GM23338 (cell line): ENCODE results near the gene EMCN.

Source experiments
- CREB1 ChIP-seq: fragments of 250-450 bp; sonication (Bioruptor Pico); IDR thresholded peaks from 2 replicates; pipeline ENCODE4 v1.5.0; 2020; ENCODE audit warnings: low read depth, mild to moderate bottlenecking, moderate library complexity
- EZH2 ChIP-seq: fragments of 200-600 bp; sonication (generic); IDR thresholded peaks from one replicate; pipeline ENCODE4 v1.8.0; 2017; ENCODE audit warnings: antibody characterized with exemption, mild to moderate bottlenecking, low read depth; ENCODE audit not compliant: unreplicated experiment
- EZH2phosphoT487 ChIP-seq: fragments of 200-600 bp; sonication (generic); IDR thresholded peaks from one replicate; pipeline ENCODE4 v1.8.1; 2018; ENCODE audit warnings: antibody characterized with exemption; ENCODE audit not compliant: unreplicated experiment
- JUNB ChIP-seq: IDR thresholded peaks from one replicate; pipeline ENCODE4 v1.6.1; 2016; ENCODE audit warnings: antibody characterized with exemption; ENCODE audit not compliant: unreplicated experiment
- POLR2AphosphoS5 ChIP-seq: IDR thresholded peaks from 2 replicates; pipeline ENCODE4 v1.6.1; 2016; ENCODE audit warnings: antibody characterized with exemption, low read depth
- STAT1 ChIP-seq: IDR thresholded peaks from one replicate; pipeline ENCODE4 v1.6.1; 2016; ENCODE audit warnings: antibody characterized with exemption; ENCODE audit not compliant: unreplicated experiment
- ZNF331 ChIP-seq: fragments of 250-450 bp; sonication (Bioruptor Pico); IDR thresholded peaks from 2 replicates; pipeline ENCODE4 v1.5.0; 2020; ENCODE audit warnings: low read depth, mild to moderate bottlenecking, moderate library complexity
- TF ChIP-seq, protein P1 (sequence below): IDR thresholded peaks from one replicate; pipeline ENCODE4 v1.6.1; 2018; ENCODE audit warnings: antibody characterized with exemption; ENCODE audit not compliant: unreplicated experiment
- TF ChIP-seq, protein P2 (sequence below), 2 experiments: fragments of 200-600 bp in 1 of 2; sonication (generic) in 1 of 2; conservative IDR thresholded peaks; 2 replicates each; pipeline versions ENCODE4 v1.5.1 to v1.6.1; 2016 to 2017; ENCODE audit warnings: antibody characterized with exemption in 2 of 2, low read depth in 2 of 2, mild to moderate bottlenecking in 2 of 2, moderate library complexity in 1 of 2
- TF ChIP-seq, protein P3 (sequence below): IDR thresholded peaks from 2 replicates; pipeline ENCODE4 v1.6.1; 2016; ENCODE audit warnings: antibody characterized with exemption

DNA sequence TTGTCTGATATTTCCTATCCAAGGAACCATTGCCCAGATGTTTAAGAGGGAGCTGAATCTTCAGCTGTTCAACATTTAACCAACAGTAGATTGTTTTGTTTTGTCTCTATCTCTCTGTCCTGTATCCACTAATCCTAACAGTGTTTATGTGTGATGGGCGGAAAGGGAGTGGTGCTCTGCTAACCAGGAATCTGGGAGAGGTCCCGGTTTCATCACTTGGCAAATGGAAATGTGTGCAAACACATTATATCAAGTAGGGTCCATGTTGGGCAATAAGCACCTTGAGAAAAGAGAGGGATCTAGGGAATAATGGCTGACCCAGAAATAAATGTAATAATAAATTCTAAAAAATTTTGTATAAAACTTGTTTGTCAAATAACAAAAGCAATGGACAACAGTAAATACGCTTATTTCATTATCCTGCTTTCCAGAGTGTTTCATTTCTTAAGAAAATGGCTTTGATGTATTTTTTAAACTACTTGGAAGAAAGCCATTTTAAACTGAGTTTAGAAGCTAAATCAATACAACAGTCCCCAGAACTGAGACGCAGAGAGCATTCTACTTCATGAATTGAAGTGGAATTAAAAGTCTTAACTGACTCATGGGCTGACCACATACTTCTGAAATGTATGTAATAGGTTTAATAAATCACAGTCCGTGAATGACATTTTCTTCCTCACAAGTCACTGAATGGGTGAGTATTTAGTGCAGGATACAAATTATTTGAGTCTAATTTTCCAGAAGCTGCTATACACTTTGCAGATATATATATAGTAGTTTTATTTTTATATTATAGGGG is 55.8 kb downstream of the EMCN start:
- TF ChIP-seq, protein P1, sequence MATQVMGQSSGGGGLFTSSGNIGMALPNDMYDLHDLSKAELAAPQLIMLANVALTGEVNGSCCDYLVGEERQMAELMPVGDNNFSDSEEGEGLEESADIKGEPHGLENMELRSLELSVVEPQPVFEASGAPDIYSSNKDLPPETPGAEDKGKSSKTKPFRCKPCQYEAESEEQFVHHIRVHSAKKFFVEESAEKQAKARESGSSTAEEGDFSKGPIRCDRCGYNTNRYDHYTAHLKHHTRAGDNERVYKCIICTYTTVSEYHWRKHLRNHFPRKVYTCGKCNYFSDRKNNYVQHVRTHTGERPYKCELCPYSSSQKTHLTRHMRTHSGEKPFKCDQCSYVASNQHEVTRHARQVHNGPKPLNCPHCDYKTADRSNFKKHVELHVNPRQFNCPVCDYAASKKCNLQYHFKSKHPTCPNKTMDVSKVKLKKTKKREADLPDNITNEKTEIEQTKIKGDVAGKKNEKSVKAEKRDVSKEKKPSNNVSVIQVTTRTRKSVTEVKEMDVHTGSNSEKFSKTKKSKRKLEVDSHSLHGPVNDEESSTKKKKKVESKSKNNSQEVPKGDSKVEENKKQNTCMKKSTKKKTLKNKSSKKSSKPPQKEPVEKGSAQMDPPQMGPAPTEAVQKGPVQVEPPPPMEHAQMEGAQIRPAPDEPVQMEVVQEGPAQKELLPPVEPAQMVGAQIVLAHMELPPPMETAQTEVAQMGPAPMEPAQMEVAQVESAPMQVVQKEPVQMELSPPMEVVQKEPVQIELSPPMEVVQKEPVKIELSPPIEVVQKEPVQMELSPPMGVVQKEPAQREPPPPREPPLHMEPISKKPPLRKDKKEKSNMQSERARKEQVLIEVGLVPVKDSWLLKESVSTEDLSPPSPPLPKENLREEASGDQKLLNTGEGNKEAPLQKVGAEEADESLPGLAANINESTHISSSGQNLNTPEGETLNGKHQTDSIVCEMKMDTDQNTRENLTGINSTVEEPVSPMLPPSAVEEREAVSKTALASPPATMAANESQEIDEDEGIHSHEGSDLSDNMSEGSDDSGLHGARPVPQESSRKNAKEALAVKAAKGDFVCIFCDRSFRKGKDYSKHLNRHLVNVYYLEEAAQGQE = no peak
- TF ChIP-seq EZH2 (no peak), STAT1 (no peak), CREB1 (CRISPR knock-in tag) (no peak), POLR2AphosphoS5 (no peak), EZH2phosphoT487 (no peak), JUNB (no peak), ZNF331 (no peak)
- TF ChIP-seq, protein P2, sequence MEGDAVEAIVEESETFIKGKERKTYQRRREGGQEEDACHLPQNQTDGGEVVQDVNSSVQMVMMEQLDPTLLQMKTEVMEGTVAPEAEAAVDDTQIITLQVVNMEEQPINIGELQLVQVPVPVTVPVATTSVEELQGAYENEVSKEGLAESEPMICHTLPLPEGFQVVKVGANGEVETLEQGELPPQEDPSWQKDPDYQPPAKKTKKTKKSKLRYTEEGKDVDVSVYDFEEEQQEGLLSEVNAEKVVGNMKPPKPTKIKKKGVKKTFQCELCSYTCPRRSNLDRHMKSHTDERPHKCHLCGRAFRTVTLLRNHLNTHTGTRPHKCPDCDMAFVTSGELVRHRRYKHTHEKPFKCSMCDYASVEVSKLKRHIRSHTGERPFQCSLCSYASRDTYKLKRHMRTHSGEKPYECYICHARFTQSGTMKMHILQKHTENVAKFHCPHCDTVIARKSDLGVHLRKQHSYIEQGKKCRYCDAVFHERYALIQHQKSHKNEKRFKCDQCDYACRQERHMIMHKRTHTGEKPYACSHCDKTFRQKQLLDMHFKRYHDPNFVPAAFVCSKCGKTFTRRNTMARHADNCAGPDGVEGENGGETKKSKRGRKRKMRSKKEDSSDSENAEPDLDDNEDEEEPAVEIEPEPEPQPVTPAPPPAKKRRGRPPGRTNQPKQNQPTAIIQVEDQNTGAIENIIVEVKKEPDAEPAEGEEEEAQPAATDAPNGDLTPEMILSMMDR (conservative IDR thresholded peaks at IDR 0.05; ENCODE audit: low read depth in 2 of 2) = no peak
- TF ChIP-seq, protein P3, sequence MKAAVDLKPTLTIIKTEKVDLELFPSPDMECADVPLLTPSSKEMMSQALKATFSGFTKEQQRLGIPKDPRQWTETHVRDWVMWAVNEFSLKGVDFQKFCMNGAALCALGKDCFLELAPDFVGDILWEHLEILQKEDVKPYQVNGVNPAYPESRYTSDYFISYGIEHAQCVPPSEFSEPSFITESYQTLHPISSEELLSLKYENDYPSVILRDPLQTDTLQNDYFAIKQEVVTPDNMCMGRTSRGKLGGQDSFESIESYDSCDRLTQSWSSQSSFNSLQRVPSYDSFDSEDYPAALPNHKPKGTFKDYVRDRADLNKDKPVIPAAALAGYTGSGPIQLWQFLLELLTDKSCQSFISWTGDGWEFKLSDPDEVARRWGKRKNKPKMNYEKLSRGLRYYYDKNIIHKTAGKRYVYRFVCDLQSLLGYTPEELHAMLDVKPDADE = no peak
